T-helper 1 cell treated with Interleukin-12 subunit alpha and Interleukin-12 subunit beta and Interleukin-4 antibody, amounts not matched to agents 30 ng/mL and 1 ng/mL, for 36 hours (primary cell): ENCODE data around the gene PLEKHH2. TPM values are rescaled to one million over a fixed set of nuclear protein-coding genes. Genes with fewer than 3 reads are reported as not detected.
"Not testable (repeated sequence)": the region's sequence is repeated elsewhere in the genome, so short reads cannot be mapped to it uniquely, and the experiment has no call there.

Experiments used
- intact Hi-C: fragments of 100-400 bp; cut with micrococcal nuclease; formaldehyde crosslinking; loops from one replicate; pipeline ENCODE4 v1.15.1; 2024
- total RNA-seq: library from RNA; stranded (reverse); gene quantifications from 2 replicates; pipeline ENCODE4 v1.2.3, GENCODE V29; 2022

PLEKHH2 gene
- 0.05 and 0.10 TPM in 2 replicates for total RNA-seq

DNA sequence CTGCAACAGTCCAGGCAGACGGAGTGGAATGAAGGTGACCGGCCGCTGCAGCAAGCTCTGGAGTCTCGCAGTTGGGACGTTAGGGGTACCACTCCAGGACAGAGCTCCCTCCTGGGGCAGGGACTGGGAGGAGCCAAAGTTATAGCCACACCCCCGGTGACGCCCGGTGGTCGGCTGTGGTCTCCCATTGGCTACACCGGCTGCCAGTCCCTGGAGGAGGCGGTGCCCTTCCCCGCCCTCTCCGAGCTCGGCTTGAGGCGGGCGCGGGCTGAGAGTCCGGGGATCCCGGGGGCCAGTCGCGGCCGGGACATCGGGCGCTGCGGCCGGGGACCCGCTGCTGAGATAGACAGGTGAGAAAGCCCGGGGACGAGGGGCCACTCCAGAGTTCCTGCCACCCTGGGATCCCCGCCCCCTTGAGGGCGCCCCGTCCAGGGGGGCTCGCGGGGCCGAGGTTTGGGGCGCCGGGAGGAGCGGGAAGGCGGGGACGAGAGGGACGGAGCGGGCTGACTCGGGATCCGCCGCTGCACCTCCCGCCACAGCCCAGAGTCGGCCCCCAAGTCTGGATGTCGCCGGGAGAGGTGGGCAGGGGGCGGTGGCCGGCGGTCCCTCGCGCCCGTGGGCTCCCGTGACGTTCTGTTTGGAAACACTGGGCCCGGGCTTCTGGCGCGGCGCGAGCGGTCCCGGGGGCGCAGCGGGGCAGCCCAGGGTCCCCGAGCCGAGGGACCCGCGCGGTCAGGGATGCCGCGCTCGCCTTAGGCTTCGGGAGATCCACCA is at the start of gene PLEKHH2:
PLEKHH2 (plus strand) TSS at position 231 of the 774 bp plus-strand sequence. CDS start 7,414 bp downstream, outside the sequence.
- intact Hi-C loops = loop anchor here (1.0 to 2.0 kb wide), 4 partner anchors 25 to 531 kb away; partner anchors contain the start of genes DYNC2LI1, PPM1B and THADA

GRCh38 chr2:43592443-43592842 is 44.6 kb upstream of the PLEKHH2 start:
- intact Hi-C loops = no loop called here

- intact Hi-C loops = no loop called here
Observed at GRCh38 chr2:43593254-43593653, 43.8 kb upstream of the PLEKHH2 start.

DNA sequence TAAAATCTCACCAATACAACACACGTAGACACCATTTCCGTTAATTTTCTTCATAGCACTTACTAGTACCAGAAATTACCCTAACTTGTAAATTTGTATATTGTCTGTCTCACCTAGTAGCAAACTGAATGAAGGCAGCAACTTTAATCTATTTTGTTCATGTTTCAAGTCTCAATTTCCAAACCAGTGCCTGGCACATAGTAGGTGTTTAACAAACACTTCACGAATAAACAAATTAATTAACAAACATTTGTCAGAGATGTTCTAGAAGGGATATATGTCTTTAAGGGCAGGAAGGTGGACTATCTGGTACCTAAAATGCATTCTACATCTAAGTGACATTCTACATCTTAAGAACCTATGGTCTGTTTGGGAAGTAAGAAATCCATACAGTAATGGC is 42.2 kb upstream of the PLEKHH2 start:
- intact Hi-C loops = loop anchor here (5.0 kb wide), 2 partner anchors 463 to 1972 kb away; no protein-coding TSS in a partner anchor

- intact Hi-C loops = loop anchor here (1.0 to 5.0 kb wide), 17 partner anchors 9 to 1971 kb away; partner anchors contain the start of genes CAMKMT, COX7A2L, PLEKHH2 and PPM1B
Observed at GRCh38 chr2:43595603-43596412, 41.3 kb upstream of the PLEKHH2 start, which contains the start of gene THADA. THADA (minus strand) TSS chr2:43596038; CDS start chr2:43592392, 3,646 bp downstream.

- intact Hi-C loops = not testable (repeated sequence)
Observed at GRCh38 chr2:43600596-43600995, 36.5 kb upstream of the PLEKHH2 start.

DNA sequence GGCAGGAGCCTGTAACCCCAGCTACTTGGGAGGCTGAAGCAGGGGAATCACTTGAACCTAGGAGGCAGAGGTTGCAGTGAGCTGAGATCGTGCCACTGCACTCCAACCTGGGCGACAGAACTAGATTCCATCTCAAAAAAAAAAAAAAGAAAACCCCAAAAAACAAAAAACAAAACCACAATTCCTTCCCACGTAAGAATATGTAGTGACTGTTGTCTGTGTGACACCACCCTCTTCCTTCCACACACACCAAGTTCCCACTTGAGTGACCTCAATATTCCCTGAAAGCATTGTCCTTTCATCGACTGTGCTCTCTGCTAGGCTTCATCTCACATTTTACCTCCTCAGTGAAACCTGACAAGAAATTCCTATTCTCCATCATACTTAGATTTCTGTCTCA is 32.4 kb upstream of the PLEKHH2 start:
- intact Hi-C loops = loop anchor here (1.0 kb wide), 1 partner anchor 8 kb away; the partner anchor contains the start of gene THADA

- intact Hi-C loops = loop anchor here (1.0 kb wide), 1 partner anchor 9 kb away; the partner anchor contains the start of gene THADA
Observed at GRCh38 chr2:43605079-43605655, 31.9 kb upstream of the PLEKHH2 start.

DNA sequence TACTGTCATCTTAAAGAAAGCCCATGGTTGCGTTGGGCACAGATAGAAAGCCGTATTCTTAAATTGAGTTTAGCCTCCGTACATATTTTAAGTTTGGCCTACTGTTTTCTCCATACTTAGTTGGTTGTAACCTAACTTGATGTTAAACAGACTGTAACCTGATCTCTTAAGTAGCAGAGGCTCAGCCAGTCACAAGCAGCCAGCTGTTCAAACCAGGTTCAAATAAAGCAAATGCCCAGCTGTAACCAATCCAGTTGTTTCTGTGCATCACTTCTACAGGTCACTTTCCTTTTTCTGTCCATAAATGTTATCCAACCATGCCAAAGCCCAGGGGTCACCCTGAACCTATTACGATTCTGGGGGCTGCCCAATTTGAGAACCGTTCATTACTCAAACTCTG is 31.2 kb upstream of the PLEKHH2 start:
- intact Hi-C loops = loop anchor here (1.0 kb wide), 1 partner anchor 10 kb away; the partner anchor contains the start of gene THADA

- intact Hi-C loops = loop anchor here (1.0 kb wide), 4 partner anchors 13 to 782 kb away; partner anchors contain the start of gene THADA
Observed at GRCh38 chr2:43609290-43609918, 27.7 kb upstream of the PLEKHH2 start.

DNA sequence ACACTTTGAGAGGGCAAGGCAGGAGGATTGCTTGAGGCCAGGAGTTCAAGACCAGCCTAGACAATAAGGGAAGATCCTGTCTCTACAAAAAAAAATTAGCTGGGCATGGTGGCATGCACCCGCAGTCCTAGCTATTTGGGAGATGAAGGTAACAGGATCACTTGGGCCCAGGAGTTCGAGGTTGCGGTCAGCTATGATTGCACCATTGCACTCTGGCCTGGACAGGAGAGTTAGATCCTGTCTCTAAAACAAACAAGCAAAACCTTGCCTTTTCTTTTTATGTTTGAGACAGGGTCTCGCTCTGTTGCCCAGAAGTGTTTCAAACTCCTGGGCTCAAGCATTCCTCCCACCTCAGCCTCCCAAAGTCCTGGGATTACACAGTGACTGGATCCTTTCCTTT is 26.7 kb upstream of the PLEKHH2 start:
- intact Hi-C loops = loop anchor here (5.0 kb wide), 1 partner anchor 387 kb away; the partner anchor contains the start of gene LRPPRC

- intact Hi-C loops = loop anchor here (1.0 to 5.0 kb wide), 2 partner anchors 25 to 385 kb away; partner anchors contain the start of genes LRPPRC and PLEKHH2
Observed at GRCh38 chr2:43611987-43612894, 24.8 kb upstream of the PLEKHH2 start.

GRCh38 chr2:43612944-43613343 is 24.1 kb upstream of the PLEKHH2 start:
- intact Hi-C loops = loop anchor here (1.0 to 5.0 kb wide), 2 partner anchors 24 to 384 kb away; partner anchors contain the start of genes LRPPRC and PLEKHH2

GRCh38 chr2:43616967-43617680 is 19.9 kb upstream of the PLEKHH2 start:
- intact Hi-C loops = no loop called here

GRCh38 chr2:43619511-43619910 is 17.5 kb upstream of the PLEKHH2 start:
- intact Hi-C loops = no loop called here

- intact Hi-C loops = no loop called here
Observed at GRCh38 chr2:43622931-43623451, 14.1 kb upstream of the PLEKHH2 start.

DNA sequence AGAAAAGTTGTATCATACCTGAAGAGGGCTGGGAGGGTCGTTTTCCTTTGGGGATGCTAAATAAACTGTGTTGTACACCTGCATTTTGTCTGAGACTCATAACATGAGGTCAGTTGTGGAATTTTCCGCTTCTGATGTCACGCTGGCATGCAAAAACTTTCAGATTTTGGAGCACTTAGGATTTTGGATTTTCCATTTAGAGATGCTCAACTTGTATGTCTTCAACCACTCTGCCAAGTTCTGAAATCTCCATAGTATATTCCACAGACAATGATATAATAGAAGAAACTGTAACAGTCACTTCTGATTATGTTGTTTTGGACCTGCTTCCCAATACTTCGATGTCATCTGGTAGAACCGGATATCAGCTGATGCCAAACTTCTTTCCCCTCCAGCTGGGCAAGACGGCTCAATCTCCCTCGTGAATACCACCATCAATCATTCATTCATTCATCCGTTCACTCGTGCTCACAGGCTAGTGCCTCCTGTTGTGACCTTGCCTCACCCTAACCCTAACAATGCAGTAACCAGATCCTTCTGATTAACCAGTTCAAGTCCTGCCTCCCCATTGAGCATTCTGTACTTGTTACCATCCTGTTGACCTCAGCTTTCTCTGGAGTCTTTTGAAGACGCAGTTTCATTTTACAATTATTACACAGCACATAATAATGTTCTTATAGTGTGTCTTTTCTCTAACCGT is 5.3 kb upstream of the PLEKHH2 start:
- intact Hi-C loops = no loop called here
